Putamen (tissue), 1 donor: ENCODE results near the gene CMIP.

Experiments used
- DNase-seq: peaks from one replicate; pipeline ENCODE4 v3.0.0-alpha.2; 2016; ENCODE audit warnings: low spot score

CMIP gene

GRCh38 chr16:81664153-81664552 lies 219.5 kb downstream of the CMIP start:
- DNase-seq, result no peak

GRCh38 chr16:81665588-81665987 lies 221.0 kb downstream of the CMIP start:
- no peak for DNase-seq

DNA sequence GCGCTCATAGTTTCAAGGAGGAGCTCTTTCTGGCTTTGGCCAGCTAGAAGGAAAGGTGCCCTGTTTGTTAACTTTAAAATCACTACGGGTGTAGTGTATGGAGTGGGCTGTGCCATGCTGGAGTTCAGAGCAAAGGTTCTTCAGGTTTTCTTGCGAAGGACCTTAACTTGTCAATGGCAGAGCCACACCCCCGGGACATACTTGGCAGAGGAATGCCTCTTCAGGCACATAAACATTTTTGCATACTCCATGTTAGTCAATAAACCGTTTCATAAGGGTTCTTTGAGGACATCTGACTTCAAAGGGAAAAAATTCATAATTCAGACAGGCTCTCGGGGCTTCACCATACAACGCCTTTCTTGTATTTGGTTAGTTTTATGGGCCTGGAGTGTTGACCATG lies 221.5 kb downstream of the CMIP start:
- no peak for DNase-seq

- no peak for DNase-seq
These were observed 223.9 kb downstream of the CMIP start for GRCh38 chr16:81668243-81669097.

GRCh38 chr16:81669473-81670350 lies 225.1 kb downstream of the CMIP start:
- DNase-seq, result no peak

DNA sequence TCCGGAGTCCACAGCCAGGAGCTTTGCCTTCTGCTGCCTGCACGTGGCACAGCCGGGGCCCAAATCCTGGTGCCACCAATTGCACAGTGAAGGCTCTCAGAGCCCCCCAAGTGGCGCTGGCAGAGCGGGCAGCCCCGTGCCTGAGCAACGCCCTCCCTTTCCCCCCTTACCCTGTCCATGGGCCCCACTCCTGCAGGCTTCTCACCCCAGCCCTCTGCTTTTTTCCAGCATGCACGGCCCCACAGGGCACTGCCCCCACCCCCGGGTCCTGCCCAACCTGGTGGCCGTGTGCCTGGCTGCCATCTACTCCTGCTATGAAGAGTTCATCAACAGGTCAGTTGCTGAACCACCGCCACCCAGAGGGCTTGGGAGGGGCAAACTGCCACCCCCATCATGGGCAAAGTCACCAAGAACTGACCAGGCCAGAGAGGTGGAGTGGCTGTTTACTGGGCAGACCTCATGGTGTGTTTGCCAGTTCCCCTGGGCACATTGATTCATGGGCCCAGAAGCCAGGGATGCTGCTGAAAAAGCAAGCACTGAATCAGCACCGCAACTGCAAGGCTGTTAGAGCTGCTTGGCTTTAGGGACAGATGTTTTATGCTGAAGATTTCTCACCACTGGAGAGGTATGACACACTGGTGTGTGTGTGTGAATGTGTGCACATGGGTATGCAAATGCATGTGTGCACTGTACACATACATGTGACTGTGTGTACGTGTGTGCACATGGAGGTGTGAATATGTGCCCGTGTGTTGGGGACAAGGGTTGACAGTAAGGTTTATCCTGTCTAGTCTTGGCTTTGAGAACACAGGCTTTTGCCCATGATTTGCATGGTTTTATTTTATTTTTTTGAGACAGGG lies 227.4 kb downstream of the CMIP start:
- DNase-seq, result no peak

DNA sequence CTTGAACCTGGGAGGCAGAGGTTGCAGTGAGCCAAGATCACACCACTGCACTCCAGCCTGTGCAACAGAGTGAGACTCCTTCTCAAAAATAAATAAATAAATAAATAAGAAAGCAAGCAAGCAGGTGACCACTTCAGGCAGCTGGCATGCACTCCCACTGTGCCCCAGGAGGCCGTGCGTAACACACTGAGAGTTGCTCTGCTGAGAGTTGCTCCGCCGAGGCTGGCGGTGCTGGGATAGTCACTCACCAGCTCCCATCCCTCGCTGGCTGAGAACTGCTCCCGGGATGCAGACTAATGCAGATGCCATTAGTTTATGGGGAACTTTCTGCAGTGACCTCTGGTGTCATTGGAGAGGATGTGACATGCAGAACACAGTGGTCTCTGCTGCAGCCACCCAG lies 228.8 kb downstream of the CMIP start:
- no peak for DNase-seq

GRCh38 chr16:81675662-81676061 lies 231.1 kb downstream of the CMIP start:
- no peak for DNase-seq

DNA sequence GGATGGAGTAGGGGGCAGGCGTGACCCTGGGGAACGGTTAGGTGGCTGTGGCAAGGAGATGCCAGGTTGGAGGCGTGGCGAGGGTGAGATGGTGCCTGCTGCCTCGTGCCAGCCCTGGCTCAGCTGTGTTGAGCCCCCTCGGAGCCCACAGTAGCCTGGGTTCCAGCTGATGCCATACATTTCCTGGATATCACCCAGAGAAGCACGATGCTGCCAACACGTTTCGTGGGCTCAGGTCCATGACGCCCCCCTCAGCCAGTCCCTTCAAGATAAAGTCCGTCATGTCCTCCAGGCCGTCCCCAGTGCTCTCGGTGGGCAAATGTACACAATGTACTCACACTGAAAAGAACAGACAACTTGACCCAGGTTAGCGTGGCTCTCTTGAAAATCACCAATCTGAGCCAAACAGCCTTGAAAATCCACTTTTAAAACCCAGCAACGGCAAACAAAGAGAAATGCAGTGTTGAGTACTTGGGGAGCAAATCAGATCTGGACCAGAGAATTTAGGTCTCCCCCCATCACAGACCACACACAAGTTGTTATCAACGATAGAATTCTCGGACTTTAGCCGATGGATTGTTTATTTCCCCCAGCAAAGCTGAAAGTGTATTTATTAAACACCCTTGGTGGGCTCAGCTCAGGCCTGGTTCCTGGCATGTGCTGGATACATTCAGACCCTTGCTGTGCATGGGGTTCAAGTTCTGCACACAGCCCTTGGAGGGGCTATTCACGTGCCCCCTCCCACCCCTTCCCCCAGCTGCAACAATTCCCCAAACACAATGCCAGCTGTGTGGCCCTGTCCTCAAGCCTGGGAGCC lies 231.7 kb downstream of the CMIP start:
- no peak for DNase-seq

- DNase-seq, result no peak
These were observed 232.5 kb downstream of the CMIP start for GRCh38 chr16:81676883-81677737.

- no peak for DNase-seq
These were observed 233.9 kb downstream of the CMIP start for GRCh38 chr16:81678326-81679095.

GRCh38 chr16:81679721-81680430 lies 235.3 kb downstream of the CMIP start:
- DNase-seq, result no peak

DNA sequence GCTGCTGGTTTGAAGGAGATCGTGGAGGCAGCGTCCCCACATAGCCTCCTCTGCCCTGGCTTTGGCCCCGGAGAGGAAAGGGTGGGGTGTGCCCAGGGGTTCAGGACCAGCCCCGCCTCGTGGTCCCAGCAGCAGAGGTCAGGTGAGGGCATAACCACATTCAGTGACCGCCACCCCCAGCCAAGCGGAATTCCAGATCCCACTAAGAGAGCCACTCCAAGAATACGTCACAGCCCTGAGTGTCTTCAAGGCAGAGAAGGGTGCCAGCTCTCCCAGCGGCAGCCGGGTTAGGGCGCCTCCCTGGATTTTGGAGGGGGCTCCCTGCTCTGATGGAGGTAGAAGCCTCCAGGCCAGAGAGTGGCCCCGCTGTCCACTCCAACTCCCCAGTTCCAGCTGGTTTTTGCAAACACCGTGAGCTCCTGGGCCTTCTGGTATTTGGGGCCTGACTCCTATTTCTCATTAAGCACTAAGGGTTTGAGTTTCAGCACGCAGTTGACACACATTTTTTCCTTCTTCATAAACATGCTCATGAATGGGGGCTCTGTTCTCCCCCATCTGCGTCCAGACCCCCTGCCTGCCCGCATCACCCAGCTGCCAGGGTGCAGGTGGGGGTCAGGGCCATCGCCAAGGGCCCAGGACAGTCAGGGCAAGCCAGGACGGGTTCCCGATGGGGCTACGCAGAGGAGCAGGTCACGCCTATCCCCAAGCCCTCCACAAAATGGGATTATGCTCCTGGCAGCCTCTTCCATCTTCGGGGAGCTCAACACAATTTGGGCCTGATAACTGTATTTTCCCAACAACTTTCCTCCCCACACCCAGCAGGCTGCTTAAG lies 236.1 kb downstream of the CMIP start:
- DNase-seq, result no peak

DNA sequence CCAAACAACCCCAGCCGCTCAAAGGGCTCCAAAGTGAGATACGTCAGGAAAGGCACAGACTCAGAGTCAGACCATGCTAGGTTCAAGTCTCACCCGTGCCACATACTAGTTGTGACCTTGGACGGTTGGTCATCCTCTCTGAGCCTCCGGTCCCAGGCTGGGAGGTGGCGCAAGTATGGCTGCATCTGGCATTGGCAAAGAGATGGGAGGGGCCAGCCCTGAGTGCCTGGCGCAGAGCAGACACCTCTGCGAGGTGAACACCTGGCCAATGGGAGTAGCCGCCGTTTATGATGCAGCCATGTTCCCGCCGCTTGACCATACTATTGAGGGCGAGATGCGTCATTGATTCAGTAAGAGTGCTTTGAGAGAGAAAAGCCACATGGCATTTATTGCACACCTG lies 236.7 kb downstream of the CMIP start:
- no peak for DNase-seq

- DNase-seq, result no peak
These were observed 239.7 kb downstream of the CMIP start for GRCh38 chr16:81684242-81684837.

DNA sequence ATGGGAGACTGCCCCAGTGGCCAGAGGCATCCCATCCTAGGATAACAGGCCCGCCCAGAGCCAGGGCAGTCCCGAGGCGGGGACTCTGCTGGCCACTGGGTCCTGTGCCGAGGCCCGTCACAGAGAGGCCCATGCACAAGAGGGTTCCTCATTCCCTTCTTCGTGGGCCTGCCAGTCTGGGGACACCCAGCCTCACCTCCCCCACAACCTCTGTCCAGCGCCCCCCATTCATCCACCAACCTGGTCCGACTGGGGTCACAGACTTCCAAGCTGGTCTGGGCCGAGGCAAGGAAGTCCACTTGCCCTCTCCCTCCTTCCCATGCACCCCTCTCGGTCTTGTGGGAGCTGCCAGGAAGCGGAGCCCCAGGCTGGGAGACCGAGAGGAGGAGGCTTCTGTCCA lies 240.3 kb downstream of the CMIP start:
- no peak for DNase-seq

DNA sequence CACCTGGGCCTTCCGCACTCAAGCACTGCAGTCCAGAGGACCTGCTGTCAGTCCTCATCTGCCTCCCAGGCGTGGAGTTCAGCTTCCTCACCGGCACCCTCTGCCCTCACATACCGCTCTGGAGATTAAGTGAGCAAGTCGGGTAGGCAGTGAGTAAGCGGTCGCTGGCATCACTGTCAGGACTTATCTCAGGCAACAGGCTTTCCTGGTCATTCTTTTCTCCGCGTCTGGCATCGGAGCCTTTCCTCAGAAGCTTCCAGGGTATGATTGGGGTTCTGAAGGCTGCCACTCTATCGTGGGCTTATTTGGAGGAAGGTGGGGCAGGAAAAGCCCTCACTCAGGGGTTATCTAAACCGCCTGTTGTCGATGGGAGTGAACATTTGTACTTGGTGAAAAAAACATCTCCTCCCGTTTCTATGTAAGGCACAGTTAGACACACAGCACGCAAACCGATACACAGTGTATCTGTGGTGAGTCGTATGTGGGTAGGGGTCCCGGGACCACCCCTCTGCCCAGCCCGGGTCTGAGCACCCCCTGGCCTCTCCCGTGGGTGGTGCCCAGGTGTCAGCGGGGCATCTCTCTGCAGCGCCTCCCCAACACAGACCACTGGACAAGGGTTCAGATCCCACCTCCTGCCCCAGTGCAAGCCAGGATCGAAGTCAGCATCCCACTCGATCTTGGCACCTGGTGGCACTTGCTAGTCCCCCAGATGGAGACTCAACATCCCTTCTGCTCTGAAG lies 242.0 kb downstream of the CMIP start:
- DNase-seq, result no peak
